ENCODE data around the gene RAB30.

DNA sequence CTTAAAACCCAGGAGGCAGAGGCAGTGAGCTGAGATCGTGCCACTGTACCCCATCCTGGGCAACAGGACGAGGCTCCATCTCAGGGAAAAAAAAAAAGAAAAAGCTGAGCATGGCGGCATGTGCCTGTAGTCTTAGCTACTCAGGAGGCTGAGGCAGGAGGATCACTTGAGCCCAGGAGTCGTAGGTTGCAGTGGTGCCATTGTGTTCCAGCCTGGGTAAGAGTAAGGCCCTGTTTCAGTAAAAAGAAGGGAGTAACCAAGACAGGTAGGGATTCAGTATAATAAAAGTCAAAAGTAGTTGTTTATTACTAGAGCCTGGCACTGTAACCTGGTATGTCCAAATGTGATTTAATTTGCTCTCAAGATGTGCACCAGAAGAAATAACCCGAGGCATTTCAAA, 8.1 kb upstream of the RAB30 start:
- TF ChIP-seq, protein P1, sequence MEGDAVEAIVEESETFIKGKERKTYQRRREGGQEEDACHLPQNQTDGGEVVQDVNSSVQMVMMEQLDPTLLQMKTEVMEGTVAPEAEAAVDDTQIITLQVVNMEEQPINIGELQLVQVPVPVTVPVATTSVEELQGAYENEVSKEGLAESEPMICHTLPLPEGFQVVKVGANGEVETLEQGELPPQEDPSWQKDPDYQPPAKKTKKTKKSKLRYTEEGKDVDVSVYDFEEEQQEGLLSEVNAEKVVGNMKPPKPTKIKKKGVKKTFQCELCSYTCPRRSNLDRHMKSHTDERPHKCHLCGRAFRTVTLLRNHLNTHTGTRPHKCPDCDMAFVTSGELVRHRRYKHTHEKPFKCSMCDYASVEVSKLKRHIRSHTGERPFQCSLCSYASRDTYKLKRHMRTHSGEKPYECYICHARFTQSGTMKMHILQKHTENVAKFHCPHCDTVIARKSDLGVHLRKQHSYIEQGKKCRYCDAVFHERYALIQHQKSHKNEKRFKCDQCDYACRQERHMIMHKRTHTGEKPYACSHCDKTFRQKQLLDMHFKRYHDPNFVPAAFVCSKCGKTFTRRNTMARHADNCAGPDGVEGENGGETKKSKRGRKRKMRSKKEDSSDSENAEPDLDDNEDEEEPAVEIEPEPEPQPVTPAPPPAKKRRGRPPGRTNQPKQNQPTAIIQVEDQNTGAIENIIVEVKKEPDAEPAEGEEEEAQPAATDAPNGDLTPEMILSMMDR (IDR thresholded peaks at IDR 0.05), result no peak
- no peak for TF ChIP-seq POLR2A (IDR thresholded peaks at IDR 0.05)
